NCI-H510A (cell line): ENCODE measurements around the gene PDZD4.

Source experiments
- DNase-seq: peaks from one replicate; lab custom pipeline; 2025; lab: John Stamatoyannopoulos, UW

PDZD4 gene, protein sequence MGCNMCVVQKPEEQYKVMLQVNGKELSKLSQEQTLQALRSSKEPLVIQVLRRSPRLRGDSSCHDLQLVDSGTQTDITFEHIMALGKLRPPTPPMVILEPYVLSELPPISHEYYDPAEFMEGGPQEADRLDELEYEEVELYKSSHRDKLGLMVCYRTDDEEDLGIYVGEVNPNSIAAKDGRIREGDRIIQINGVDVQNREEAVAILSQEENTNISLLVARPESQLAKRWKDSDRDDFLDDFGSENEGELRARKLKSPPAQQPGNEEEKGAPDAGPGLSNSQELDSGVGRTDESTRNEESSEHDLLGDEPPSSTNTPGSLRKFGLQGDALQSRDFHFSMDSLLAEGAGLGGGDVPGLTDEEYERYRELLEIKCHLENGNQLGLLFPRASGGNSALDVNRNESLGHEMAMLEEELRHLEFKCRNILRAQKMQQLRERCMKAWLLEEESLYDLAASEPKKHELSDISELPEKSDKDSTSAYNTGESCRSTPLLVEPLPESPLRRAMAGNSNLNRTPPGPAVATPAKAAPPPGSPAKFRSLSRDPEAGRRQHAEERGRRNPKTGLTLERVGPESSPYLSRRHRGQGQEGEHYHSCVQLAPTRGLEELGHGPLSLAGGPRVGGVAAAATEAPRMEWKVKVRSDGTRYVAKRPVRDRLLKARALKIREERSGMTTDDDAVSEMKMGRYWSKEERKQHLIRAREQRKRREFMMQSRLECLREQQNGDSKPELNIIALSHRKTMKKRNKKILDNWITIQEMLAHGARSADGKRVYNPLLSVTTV

DNA sequence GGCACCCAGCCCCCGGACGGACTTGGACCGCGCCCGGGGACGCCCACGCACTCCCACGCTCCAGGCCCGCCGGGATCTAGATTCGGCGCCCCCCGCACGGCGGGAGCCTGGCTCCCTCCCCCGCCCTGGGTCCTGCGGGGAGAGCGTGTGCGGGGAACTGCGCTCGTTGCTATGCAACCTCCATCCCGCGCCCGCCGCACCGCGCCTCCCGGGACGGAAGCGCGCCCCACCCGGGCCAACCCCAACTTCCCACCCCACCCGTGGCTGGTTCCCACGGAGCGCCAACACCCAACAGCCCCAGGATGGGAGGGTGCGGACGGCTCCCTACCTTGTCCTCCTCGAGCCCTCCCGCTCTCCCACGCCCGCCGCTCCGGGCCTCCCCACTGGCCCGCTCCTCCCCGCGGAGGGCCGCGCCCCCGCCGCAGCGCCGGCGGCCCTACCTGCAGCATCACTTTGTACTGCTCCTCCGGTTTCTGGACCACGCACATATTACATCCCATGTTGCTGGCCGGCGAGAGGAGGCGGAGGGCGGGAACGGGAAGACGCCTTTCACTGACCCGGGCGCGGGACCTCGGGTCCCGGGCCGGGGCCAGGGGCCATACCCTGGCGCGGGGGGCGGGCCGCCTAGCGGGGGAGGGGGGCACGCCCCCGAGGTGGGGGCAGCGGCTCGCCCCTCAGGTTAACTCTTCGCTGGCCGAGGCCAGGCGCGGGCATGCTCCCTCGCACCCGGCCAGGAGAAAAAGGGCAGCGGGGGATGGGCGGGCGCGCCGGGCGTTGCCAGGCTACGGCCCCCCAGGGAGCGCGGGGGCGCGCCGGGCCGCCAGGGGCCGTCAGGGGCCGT is at the start of gene PDZD4:
TSS of gene PDZD4 (minus strand) at position 746 of the 841 bp plus-strand sequence. CDS start at position 500, 246 bp downstream.
- DNase-seq = no peak

DNA sequence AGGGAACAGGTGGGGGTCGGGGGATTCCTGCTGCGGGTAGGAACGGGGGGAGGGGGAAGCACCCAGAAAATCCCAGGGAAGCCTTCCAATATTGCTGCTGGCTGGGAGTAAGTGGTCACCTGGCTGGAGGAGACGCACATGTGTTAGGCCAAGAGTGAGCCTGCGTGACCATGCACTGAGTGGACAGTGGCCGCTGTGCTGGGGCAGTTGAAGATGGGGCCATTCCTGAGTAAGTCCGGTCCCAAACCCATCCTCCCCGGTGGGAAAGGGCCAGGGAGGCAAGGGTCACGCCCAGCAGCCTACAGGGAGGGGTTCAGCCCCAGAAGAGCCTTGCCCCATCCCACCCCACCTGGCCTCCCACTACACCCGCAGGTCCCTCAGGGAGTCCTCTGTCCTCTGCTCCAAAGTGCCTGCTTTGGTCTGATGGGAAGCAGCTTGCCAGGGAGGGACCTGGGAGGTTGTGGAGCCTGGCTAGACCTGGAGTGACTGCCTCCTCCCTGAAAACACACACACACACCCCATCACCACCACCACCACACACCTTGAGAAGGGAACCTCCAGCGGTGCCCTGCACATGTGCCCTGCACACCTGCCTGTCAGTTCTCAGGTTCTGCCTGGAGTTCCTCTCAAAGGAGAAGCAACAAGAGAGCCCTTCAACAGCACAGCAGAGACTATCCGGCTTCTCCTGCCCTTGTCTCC is 49.5 kb upstream of the PDZD4 start:
- no peak for DNase-seq

DNA sequence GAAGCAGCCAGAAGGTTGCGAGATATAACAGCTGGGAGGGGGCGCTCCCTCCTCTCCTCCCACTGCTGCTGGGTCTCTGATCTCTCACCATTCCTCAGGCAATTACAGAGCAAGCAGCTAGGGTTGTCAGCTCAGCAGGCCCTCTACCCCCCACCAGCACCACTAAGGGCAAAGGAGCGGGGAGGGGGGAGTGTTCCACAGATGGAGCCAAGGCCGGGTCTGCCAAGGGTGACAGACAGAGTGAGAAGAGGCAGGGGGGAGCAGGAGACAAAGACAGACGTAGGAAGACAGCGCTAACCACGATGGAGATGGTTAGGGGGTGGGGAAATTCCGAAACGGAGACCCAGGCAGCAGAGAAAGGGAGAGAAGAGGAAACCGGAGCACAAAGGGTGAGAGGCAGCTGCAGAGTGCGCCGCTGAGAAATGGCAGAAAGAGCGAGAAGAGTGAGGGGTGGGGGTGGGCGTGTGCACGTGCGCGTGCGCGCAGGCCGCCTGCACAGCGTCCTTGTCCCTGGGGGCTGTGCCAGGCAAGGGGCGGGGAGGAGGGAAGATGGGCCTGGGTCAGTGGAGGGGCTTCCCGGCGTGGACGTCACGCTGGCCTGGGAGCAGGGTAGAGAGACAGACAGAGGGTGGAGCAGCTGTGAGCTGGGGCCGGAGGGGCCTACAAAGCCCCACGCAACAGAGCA is 48.8 kb upstream of the PDZD4 start:
- no peak for DNase-seq

DNA sequence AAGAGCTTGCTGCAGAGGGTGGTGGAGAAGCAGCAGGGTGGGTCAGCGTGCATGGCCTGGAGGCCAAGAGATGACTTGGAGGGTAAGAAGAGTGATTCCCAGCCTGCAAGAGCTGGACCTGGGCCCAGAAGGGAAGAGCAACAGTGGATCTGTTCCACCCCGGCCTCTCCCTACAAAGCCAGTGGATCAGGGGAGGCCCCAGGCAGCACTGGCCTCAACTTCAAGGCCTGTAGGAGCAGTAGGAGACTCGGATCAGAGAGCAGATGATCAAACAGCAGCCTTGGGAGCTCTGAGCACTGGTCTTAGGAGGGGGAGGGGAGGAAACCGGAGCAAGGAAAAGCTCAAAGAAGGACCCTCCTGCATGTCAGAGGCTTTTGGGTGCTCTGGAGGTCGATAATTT is 48.0 kb upstream of the PDZD4 start:
- DNase-seq = no peak

DNA sequence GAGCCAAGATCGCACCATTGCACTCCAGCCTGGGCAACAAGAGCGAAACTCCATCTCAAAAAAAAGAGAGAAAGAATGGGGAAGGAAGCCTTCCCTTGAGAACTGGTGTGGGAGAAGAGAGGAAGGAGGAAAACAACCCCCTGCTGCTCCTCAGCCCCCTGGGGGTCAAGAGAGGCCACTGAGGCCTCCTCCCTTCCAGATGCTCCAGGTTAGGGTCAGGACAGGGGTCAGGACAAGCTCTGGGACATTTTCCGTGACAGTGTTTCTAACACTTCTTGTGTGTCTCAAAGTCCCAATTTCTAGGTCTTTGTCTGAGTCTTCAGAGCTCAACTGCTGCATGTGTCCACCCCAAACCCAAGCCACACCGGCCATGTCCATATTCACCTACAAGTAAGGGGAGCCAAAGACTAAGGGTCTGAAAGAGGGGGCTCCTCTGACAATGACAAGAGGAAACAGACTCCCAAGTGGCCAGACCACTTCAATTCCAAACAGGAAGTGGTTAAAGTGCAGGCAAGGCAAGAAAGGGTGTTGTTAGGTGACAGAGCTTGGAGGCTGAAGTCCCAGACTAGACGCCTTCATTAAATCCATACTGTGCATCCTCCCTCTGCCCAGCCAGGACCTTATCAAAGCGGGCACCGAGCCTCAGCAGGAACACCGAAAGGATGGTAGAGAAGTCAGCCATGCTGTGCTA is 47.4 kb upstream of the PDZD4 start:
- no peak for DNase-seq

DNA sequence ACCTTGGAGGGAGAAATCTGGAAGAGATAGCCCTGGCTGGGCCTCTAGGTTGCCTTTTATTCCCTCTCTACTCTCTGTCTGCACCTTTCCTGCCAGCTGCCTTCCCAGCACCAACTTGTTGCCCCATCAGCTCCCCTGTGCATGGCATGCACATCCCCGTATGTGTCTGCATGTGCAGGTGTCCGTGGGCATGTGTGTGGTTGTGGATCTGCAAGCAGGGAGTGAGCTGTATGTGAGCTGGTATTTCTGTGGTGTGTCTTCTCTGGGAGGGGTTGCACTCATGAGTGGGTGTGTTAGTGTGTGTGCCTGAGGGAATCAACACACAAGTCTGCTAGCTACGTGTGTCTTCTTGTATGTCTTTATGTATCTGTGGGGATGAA is 45.8 kb upstream of the PDZD4 start:
- no peak for DNase-seq

DNA sequence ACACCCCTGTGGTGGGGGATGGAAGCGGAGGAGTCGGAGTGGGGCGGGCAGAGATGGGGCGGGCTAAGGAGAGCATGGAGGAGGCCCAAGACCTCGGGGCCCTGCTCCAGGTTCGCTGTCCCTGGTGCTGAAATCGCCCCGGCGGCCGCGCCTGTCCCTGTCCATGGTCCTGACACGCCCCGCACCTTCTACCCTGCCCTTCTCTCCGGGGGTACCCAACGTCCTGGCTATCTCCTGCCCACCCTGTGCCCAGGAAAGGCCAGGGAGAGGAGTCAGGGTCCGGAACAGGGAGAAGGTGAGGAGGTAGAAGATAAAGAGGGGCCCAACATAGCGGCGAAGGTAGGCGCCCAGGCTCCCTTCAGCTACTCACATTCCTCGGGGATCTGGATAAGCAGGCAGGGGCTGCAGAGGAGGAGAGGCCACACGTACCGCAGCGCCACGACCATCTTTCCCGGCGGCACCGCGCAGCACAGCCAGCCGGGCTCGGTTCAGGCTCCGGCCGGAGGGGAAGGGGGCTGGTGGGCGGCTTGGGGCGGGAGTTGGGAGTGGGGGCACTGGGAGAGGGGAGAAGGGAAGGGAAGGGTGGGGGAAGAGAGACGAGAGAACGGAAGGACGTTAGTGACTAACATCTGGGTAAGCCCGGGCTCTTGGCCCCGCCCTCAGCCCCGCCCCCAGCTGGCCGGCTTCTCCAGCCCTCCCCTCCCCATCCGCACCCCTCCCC is 45.2 kb upstream of the PDZD4 start:
- DNase-seq = no peak

DNA sequence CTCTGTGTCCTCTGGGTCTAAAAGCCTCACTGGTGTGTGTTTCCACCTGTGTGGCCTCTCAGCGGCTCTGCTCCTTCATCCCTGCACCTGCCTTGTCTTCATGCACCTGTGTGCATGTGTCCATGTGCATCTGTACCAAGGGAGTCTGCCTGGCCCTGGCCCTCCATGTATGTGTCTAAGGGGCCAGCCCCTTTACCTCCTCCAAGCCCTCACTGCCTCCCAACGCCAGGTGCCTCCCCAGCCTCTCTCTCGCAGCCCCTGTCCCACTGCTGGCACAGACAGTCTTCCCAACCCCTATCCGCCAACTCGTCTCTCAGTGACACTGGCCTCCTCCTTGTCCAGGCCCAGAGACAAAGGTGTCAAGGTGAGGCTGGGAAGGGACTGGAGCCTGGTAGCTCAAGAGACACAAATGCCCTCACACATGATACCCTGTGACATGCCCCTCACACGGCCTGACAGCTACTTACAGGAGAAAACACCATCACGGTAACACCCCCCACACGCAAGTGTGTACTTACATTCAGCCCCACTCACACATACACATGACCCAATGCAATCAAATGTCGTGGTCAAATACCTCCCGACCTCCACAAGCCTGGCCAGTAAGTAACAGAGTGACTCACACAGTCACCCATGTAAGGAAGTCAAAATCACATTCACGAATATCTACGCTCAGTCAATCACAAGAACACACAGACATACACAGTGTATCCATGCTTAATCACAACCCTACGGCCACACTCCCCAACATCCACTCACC is 44.2 kb upstream of the PDZD4 start:
- DNase-seq = no peak

DNA sequence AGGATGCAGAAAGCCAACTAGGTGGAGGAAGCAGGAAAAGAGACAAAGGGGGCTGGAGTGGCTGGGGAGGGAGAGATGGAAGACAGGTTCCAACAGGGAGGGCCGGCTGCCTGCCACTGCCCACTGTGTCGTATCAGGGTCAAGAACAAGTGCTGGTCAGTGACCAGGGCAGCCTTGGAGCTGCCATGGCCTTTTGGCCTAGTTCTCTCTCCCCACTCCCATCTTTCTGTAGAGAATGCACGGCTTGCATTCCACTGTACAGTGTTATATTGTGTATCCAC is 43.7 kb upstream of the PDZD4 start:
- DNase-seq = no peak

DNA sequence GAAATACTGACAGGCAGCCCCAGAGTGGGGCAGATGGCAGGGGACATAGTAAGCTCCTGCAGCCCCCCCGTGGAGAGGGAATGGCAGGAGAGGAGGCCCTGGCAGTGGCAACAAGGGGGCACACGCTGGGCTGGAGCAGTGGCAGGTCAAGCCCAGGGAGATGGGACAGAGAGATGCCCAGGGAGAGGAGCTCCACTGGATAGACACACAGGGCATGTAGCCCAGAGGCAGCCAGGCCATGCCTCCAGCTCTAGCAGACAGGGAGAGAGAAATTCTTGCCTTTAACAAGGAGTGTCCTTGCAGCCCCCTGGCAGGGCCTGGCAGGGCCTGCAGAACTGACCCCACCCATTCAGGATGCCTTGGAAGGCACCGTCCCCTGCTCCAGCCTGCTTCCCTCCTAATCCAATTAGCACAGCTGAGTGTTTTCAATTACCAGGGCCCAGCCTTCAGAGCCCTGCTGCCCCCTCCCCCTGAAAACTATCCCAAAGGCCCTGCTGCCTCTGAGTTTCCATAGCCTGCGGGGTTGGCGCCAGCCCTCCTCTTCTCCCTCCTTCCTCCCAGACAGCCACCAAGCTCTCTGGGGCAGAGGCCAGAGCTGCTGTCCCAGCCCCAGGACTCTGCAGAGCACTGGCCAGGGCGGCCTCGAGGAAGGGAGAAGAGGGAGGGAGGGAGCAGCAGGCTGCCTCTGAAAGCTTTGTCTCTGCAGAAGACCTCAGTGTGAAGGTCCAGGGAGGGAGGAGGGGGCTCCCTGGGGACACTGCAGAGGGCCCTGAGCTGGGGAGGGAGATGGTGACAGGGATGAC is 43.1 kb upstream of the PDZD4 start:
- no peak for DNase-seq

DNA sequence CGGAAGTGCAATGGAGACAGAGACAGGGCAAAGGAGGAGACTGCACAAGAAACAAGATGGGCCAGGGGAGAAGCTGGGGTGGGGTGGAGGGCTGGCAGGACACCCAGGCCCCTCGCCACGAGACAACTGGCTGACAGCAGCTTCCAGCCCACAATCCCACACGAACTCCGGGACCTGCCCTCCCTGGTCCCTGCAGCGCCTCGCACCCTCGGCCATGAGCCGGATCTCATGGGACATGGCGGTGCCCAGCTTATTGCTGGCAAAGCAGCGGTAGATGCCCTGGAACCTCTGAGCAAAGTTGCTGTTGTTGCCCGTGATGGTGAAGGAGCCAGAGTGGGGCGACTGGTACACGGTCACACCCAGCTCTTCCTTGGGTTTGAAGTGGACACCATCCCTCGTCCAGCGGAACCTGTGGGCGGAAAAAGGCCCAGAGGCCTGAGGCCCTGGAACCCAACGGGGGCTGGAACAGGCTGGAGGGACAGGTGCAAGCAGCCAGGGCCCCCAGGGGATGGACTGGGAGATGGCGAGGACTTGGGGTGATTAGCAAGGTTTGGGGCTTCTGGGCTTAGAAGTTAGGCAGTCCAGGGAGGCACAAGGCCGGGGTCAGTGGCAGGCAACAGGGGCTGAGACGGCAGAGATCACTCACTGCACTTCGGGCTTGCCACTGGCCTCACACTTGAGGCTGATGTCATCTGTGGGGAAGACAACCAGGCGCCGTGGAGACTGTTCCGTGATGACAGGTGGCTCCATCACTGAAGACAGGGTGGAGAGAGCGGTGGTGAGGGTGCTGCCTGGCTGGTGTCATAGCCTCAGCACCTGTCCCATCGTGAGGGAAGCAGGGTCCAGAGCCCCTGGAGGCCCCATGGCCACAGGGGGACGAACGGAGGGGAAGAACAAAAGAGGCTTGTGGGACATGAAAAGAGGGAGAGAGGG is 41.9 kb upstream of the PDZD4 start:
- no peak for DNase-seq

DNA sequence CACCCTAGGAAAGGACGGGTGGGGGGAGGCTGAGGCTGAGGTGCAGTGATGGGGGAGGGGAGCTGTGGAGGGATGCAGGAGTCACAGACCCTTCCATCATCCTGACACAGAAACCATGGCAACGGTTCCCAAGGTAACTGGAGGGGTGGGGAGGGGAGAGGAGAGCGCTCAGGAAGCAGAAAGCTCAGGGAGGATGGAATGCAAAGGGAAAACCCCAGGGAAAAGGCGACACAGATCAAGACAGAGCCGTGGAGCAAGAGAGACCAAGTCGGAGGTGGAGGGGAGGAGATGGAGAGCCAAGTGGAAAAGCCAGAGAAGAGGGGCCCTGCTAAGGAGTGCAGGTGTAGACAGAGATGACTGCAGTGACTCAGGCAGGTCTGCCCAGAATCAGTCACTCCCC is 41.1 kb upstream of the PDZD4 start:
- no peak for DNase-seq

DNA sequence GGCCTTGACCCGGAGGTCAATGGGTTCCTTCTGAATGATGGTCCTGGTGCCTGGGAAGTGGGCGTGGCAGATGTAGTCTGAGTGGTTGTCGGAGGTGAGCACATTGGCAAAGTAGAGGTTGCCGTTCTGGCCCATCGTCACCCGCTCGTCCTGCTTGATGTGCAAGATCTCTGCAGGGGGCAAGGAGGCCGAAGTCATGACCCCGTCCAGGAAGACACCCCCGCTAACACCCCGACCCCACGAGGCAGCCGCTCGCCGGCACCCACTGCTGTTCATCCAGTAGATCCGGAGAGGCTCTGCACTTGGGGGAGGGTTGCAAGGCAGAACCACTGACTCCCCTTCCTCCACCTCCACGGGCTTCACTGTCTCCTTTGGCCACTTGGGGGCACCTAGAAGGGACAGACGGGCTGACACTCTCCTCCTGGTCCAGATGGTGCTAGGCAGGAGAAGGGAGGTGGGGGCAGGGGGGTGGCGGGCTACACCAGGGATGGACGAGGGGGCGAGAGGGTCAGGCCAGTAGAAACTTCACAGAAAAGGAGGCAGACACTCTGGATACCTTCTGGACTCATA is 40.5 kb upstream of the PDZD4 start:
- no peak for DNase-seq

DNA sequence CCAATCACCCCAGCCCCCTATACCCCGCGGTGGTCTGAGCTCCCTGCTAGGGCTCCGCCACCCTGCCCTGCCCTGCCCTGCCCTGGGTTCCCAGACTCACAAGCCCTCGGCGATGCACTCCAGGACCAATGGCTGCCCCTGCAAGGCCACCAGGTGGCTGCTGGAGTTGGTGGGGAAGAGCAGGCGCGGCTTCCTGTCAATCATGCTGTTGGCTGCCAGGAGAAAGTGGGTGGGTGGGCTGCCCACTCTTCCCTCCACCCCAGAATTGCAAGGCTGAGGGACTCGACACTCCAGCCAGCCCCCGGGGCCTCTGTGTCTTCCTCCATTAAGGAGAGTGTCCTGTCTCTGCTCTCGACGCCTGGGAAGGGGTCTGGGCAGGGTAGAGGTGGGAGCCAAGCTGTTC is 39.9 kb upstream of the PDZD4 start:
- no peak for DNase-seq

DNA sequence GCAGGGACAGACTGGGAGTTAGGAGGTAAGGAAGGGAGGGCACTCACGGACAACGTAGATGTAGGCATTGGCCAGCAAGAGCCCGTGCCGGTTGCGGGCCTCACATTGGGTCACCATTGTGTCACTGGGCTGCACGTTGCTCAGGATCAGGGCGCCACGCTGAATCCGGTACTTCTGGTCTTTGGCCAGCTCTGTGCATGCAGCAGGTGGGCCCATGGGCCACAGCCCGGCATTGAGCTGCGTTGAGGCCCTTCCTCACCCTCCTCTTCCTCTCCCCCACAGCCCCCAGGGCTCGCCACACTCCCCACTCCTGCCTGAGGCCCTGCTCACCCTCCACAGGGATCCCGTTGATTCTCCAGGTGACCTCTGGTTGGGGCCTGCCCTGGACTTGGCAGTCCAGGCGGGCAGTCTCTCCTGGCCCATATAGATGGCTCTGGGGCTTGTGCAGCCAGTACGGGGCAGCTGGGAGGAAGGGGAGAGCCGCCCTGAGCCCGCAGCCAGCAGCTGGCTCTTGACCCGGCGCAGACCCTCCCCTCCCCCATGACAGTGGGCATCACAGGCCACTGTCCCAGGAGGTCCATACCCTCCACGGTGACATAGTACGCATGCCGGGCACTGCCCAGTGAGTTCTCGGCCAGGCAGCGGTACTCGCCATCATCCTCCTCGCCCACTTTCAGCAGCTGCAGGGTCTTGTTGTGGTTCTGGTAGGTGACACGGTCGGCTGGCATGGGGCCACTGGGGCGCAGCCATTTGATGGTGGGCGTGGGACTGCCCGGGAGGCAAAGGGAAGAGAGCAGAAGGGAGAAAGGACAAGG is 39.3 kb upstream of the PDZD4 start:
- DNase-seq = no peak
